A172 (cell line): ENCODE results near the gene ZNF555. TPM values are rescaled to one million over a fixed set of nuclear protein-coding genes. Genes with fewer than 3 reads are reported as not detected.

Source experiments
- total RNA-seq: library from RNA; depleted of rRNA; stranded (reverse); fragments of >200 nt; shearing (Covaris generic); gene quantifications from 2 replicates; pipeline ENCODE4 v1.2.3, GENCODE V29; 2014; rRNA removed

The ZNF555 gene
- total RNA-seq, 1 experiment from 2014 or later, result 8.2 TPM

Other genes with a start within 250 kb of the ZNF555 start
- gene GNG7, start 138.8 kb upstream of the ZNF555 start, total RNA-seq, result 0.38 and 1.1 TPM in 2 replicates
- 14.9 and 18.3 TPM in 2 replicates for gene DIRAS1, start 120.1 kb upstream of the ZNF555 start, total RNA-seq
- gene SLC39A3, start 101.5 kb upstream of the ZNF555 start, total RNA-seq, result 91.0 and 100 TPM in 2 replicates
- gene SGTA, start 58.2 kb upstream of the ZNF555 start, total RNA-seq, result 112 and 114 TPM in 2 replicates
- 390 and 397 TPM in 2 replicates for gene THOP1, start 56.0 kb upstream of the ZNF555 start, total RNA-seq
- gene ZNF554, start 21.6 kb upstream of the ZNF555 start, total RNA-seq, result 4.6 and 4.8 TPM in 2 replicates
- not detected in 2 replicates for gene ZNF556, start 25.9 kb downstream of the ZNF555 start, total RNA-seq
- 7.2 and 9.2 TPM in 2 replicates for gene ZNF57, start 59.5 kb downstream of the ZNF555 start, total RNA-seq
- 6.5 and 9.0 TPM in 2 replicates for gene ZNF77, start 103.5 kb downstream of the ZNF555 start, total RNA-seq
- gene TLE6, start 136.1 kb downstream of the ZNF555 start, total RNA-seq, result 4.8 and 6.3 TPM in 2 replicates
- gene TLE2, start 187.8 kb downstream of the ZNF555 start, total RNA-seq, result 2.3 and 2.4 TPM in 2 replicates
- 521 and 529 TPM in 2 replicates for gene TLE5, start 221.0 kb downstream of the ZNF555 start, total RNA-seq